ENCODE results near the gene SYNDIG1. TPM values are rescaled to one million over a fixed set of nuclear protein-coding genes. Genes with fewer than 3 reads are reported as not detected.

The SYNDIG1 gene
- total RNA-seq, 1 experiment from 2014 or later: not detected

- no peaks in the 10 kb centered on the region for H3K9me3 ChIP-seq (ENCODE audit: control insufficient read depth, insufficient read depth, low read depth, low read length)
- ATAC-seq: no peak
- DNase-seq (ENCODE audit: low read depth, low spot score): no peak
- no peaks in the 10 kb centered on the region for H3K36me3 ChIP-seq (ENCODE audit: control insufficient read depth, insufficient read depth, low read length)
- no peak for TF ChIP-seq SIN3A (IDR thresholded peaks at IDR 0.05; ENCODE audit: borderline replicate concordance, insufficient read depth, low read depth, low read length)
- TF ChIP-seq CTCF (IDR thresholded peaks at IDR 0.05): no peak
- TF ChIP-seq TCF7L2 (IDR thresholded peaks at IDR 0.05; ENCODE audit: low read depth, low read length): no peak
- no peak for TF ChIP-seq POLR2AphosphoS5 (IDR thresholded peaks at IDR 0.05; ENCODE audit: low read depth, low read length)
- TF ChIP-seq REST (IDR thresholded peaks at IDR 0.05; ENCODE audit: insufficient read depth in 1 of 2, low read depth in 2 of 2, low read length in 1 of 2): no peak
- BruUV-seq (replicated peaks): no TSS peak
- H3K4me3 ChIP-seq (ENCODE audit: low read depth in 2 of 2, low read length in 2 of 2): no peak overlapping the region
- no peaks in the 10 kb centered on the region for H3K27me3 ChIP-seq (ENCODE audit: control insufficient read depth, insufficient read depth, low read length)
- no peaks in the 10 kb centered on the region for H3K4me1 ChIP-seq (ENCODE audit: control insufficient read depth, insufficient read depth, low read length)
- ChIA-PET POLR2A (no interaction called here), CTCF (no interaction called here)
- H3K27ac ChIP-seq (ENCODE audit: low read length): no peak overlapping the region
- in situ Hi-C loops (cut with HindIII; ENCODE audit: low pct_unique_long_range_greater_than_20kb, low sequenced_read_pairs): no loop called here
- intact Hi-C loops (cut with micrococcal nuclease; ENCODE audit: unreplicated experiment): no loop called here
These were observed 194.1 kb downstream of the SYNDIG1 start for GRCh38 chr20:24663496-24663895.

GRCh38 chr20:24664266-24664986 is 195.0 kb downstream of the SYNDIG1 start:
- no TSS peak for BruUV-seq (replicated peaks)
- Histone ChIP-seq H3K4me3 (ENCODE audit: low read depth in 2 of 2, low read length in 2 of 2) (no peak overlapping the region), H3K27me3 (ENCODE audit: control insufficient read depth, insufficient read depth, low read length) (no peaks in the 10 kb centered on the region), H3K4me1 (ENCODE audit: control insufficient read depth, insufficient read depth, low read length) (no peaks in the 10 kb centered on the region), H3K27ac (ENCODE audit: low read length) (no peak overlapping the region), H3K36me3 (ENCODE audit: control insufficient read depth, insufficient read depth, low read length) (no peaks in the 10 kb centered on the region), H3K9me3 (ENCODE audit: control insufficient read depth, insufficient read depth, low read depth, low read length) (no peaks in the 10 kb centered on the region)
- TF ChIP-seq SIN3A (IDR thresholded peaks at IDR 0.05; ENCODE audit: borderline replicate concordance, insufficient read depth, low read depth, low read length) (no peak), CTCF (IDR thresholded peaks at IDR 0.05) (no peak)
- ATAC-seq: no peak
- ChIA-PET POLR2A (no interaction called here), CTCF (no interaction called here)
- DNase-seq (ENCODE audit: low read depth, low spot score): no peak
- in situ Hi-C loops (cut with HindIII; ENCODE audit: low pct_unique_long_range_greater_than_20kb, low sequenced_read_pairs): no loop called here
- intact Hi-C loops (cut with micrococcal nuclease; ENCODE audit: unreplicated experiment): no loop called here

Data from Panc1 (cell line).